HUES64 (cell line): ENCODE data around the gene SEMA5A.

ENCODE experiments used
- H3K27ac ChIP-seq: 2 replicates; pipeline ENCODE4 v1.7.0; 2013; ENCODE audit warnings: low read depth, low read length, inconsistent platforms
- H3K27me3 ChIP-seq: 2 replicates; pipeline ENCODE4 v1.6.1; 2013; ENCODE audit warnings: mild to moderate bottlenecking, low read length; ENCODE audit not compliant: insufficient read depth
- H3K36me3 ChIP-seq: 2 replicates; pipeline ENCODE4 v1.6.1; 2013; ENCODE audit warnings: mild to moderate bottlenecking, low read length; ENCODE audit not compliant: insufficient read depth
- H3K4me1 ChIP-seq: 2 replicates; pipeline ENCODE4 v1.6.1; 2013; ENCODE audit warnings: mild to moderate bottlenecking, low read length, moderate library complexity; ENCODE audit not compliant: insufficient read depth
- H3K4me3 ChIP-seq: 2 replicates; pipeline ENCODE4 v1.5.1; 2013; ENCODE audit warnings: mild to moderate bottlenecking, low read length, moderate library complexity
- H3K9ac ChIP-seq: 2 replicates; pipeline ENCODE4 v1.6.1; 2013; ENCODE audit warnings: mild to moderate bottlenecking, low read depth, low read length
- H3K9me3 ChIP-seq: 2 replicates; pipeline ENCODE4 v1.6.1; 2013; ENCODE audit warnings: low read depth, low read length; ENCODE audit not compliant: insufficient read depth
- WGBS: fragments of 150-250, 120-280 bp; methylation state at CpG from one replicate; pipeline ENCODE4 v1.1.7; 2013; ENCODE audit warnings: missing lambda C conversion rate; 5-methylcytosine and 5-hydroxymethylcytosine counted together

The SEMA5A gene

DNA sequence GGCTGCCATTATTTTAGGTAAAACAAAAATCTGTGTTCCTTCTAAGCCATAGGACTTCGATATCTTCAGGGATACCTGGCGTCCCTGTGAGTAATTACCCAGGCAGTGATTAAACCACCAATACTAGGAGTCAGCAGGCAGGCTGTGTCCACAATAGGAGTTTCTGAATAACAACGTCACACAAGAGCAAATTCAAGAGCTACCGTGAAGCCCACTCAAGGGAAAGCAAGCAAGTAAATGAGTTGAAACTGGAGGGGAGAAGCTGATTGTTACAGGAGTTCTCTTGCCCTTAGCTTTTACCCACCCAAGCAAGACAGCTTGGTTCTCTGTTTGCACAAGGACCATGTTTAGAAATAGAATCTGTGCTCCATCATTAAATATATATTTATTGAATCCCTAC, 50.8 kb downstream of the SEMA5A start:
- Histone ChIP-seq H3K27ac (no peak overlapping the region), H3K9me3 (no peaks in the 10 kb centered on the region), H3K36me3 (no peaks in the 10 kb centered on the region), H3K27me3 (no peaks in the 10 kb centered on the region), H3K4me1 (peaks cover 33% of the 10 kb centered on the region), H3K4me3 (no peak overlapping the region), H3K9ac (no peak overlapping the region)
- 85% methylated on average over 4 of the region's 4 CpGs for WGBS

DNA sequence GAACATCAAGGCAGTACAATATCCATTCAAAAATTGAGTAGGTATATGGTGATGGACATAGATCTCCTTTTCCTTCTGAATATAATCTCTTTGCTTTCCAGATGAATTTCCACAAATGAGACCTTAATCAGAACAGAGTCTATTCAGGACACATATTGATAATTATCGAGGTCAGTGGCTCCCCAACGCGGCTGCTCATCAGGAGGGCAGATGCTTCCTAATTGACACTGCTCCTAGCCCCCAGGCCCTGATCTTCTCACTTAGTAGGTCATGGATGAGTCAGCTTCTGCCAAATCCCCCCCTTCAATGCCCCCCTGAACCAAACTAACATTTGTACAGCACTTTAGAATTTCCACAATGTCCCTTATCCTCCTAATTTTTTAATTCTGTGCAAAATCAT, 51.6 kb downstream of the SEMA5A start:
- Histone ChIP-seq H3K9me3 (no peaks in the 10 kb centered on the region), H3K4me3 (no peak overlapping the region), H3K9ac (no peak overlapping the region), H3K27ac (no peak overlapping the region), H3K27me3 (no peaks in the 10 kb centered on the region), H3K4me1 (peaks cover 30% of the 10 kb centered on the region), H3K36me3 (no peaks in the 10 kb centered on the region)
- 89% methylated on average over 3 of the region's 3 CpGs for WGBS

- H3K36me3 ChIP-seq, result no peaks in the 10 kb centered on the region
- 0 out of 2 replicates have a peak, but pooled peaks cover 3% of the 10 kb centered on the region for H3K9me3 ChIP-seq
- peaks cover 16% of the 10 kb centered on the region; the same call in 1 of the 2 replicates for H3K4me1 ChIP-seq
- no peak overlapping the region for H3K4me3 ChIP-seq
- WGBS, result 96% methylated on average over 2 of the region's 2 CpGs
- H3K27me3 ChIP-seq, result no peaks in the 10 kb centered on the region
- H3K9ac ChIP-seq, result no peak overlapping the region
- no peak overlapping the region for H3K27ac ChIP-seq
These were observed 55.3 kb downstream of the SEMA5A start for GRCh38 chr5:9490494-9491097.

DNA sequence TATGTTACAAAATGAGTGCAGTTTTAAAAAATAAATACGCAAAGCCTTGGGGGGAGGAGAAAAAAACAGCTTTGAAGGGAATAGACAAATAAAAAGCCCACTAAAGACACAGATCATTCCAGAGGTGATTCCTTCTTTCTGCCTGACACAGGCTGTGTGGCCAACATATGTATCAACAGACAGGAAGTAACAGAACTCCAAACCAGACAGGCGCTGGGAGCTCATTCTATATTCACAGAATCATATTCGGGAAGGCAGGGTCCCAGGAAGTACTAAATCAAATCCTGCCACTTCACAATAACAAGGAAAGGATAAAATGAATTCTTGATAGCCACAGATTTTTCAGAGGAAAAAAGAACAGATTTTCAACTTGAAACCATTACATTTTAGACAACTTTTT, 62.1 kb downstream of the SEMA5A start:
- 96% methylated on average over 3 of the region's 3 CpGs for WGBS
- peaks cover 3% of the 10 kb centered on the region; the same call in 1 of the 2 replicates for H3K36me3 ChIP-seq
- H3K27me3 ChIP-seq, result no peaks in the 10 kb centered on the region
- peaks cover 18% of the 10 kb centered on the region for H3K4me1 ChIP-seq
- no peak overlapping the region for H3K9ac ChIP-seq
- H3K27ac ChIP-seq, result no peak overlapping the region
- 0 out of 2 replicates have a peak, but pooled peaks cover 3% of the 10 kb centered on the region for H3K9me3 ChIP-seq
- H3K4me3 ChIP-seq, result no peak overlapping the region

DNA sequence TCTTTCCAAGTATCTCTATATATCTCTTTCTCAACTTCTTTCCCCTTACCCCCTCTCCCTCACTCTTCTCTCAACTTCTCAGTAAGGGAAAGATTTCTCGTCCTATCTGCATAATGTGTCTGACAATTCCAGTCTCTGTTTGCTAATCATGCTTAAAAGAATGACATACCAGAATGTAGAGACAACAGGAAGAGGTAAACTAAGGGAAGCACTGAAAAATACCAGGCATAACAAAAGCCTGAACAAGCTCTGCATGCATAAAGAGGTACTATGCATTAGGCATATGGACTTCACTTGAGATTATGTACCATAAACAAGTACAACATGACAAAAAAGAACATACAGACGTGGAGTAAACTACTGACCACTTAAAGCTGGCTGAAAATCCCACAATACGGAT, 62.6 kb downstream of the SEMA5A start:
- Histone ChIP-seq H3K36me3 (peaks cover 3% of the 10 kb centered on the region; the same call in 1 of the 2 replicates), H3K27me3 (no peaks in the 10 kb centered on the region), H3K4me1 (peaks cover 18% of the 10 kb centered on the region), H3K9me3 (peaks cover 6% of the 10 kb centered on the region; the same call in 1 of the 2 replicates), H3K9ac (no peak overlapping the region), H3K4me3 (no peak overlapping the region), H3K27ac (no peak overlapping the region)
- 56% methylated on average over 3 of the region's 3 CpGs for WGBS

DNA sequence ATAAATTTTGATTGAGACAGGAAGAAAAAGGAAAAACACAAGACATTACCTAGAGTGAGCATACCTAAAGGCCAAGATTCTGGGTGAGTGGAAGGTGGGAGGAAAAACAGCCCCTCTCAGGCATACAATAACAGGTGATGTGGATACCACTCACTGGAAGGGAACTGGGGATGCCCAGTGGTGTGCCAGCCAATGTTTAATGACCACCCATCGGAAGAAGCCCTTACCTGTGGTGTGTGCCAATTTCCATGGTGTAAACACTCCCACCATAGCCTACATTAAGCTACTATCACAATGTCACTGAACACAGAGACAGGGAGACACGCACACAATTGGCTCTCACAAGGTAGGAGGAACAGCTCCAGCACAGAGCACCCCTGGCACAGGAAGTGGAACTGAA, 63.5 kb downstream of the SEMA5A start:
- WGBS, result 98% methylated on average over 2 of the region's 2 CpGs
- Histone ChIP-seq H3K4me3 (no peak overlapping the region), H3K9me3 (peaks cover 13% of the 10 kb centered on the region), H3K36me3 (peaks cover 3% of the 10 kb centered on the region; the same call in 1 of the 2 replicates), H3K27ac (no peak overlapping the region), H3K4me1 (peaks cover 18% of the 10 kb centered on the region), H3K27me3 (no peaks in the 10 kb centered on the region), H3K9ac (no peak overlapping the region)

GRCh38 chr5:9480499-9480898, 65.4 kb downstream of the SEMA5A start:
- H3K4me1 ChIP-seq, result peaks cover 18% of the 10 kb centered on the region
- H3K9me3 ChIP-seq, result peaks cover 10% of the 10 kb centered on the region
- no peaks in the 10 kb centered on the region for H3K27me3 ChIP-seq
- H3K27ac ChIP-seq, result no peak overlapping the region
- no peak overlapping the region for H3K9ac ChIP-seq
- peaks cover 3% of the 10 kb centered on the region; the same call in 1 of the 2 replicates for H3K36me3 ChIP-seq
- WGBS, result 87% methylated on average over 3 of the region's 3 CpGs
- H3K4me3 ChIP-seq, result no peak overlapping the region

- H3K36me3 ChIP-seq, result peaks cover 3% of the 10 kb centered on the region; the same call in 1 of the 2 replicates
- WGBS, result 94% methylated on average over 3 of the region's 3 CpGs
- H3K9ac ChIP-seq, result no peak overlapping the region
- H3K27me3 ChIP-seq, result no peaks in the 10 kb centered on the region
- peaks cover 10% of the 10 kb centered on the region for H3K9me3 ChIP-seq
- no peak overlapping the region for H3K27ac ChIP-seq
- peaks cover 18% of the 10 kb centered on the region for H3K4me1 ChIP-seq
- H3K4me3 ChIP-seq, result no peak overlapping the region
These were observed 65.9 kb downstream of the SEMA5A start for GRCh38 chr5:9479990-9480389.

- Histone ChIP-seq H3K4me3 (no peak overlapping the region), H3K4me1 (peaks cover 18% of the 10 kb centered on the region), H3K36me3 (no peaks in the 10 kb centered on the region), H3K27me3 (no peaks in the 10 kb centered on the region), H3K9ac (no peak overlapping the region), H3K9me3 (peaks cover 10% of the 10 kb centered on the region), H3K27ac (no peak overlapping the region)
- WGBS, result 93% methylated on average over 7 of the region's 7 CpGs
These were observed 66.5 kb downstream of the SEMA5A start for GRCh38 chr5:9479361-9479760.

GRCh38 chr5:9477537-9477936, 68.3 kb downstream of the SEMA5A start:
- Histone ChIP-seq H3K4me1 (0 out of 2 replicates have a peak, but pooled peaks cover under 1% of the 10 kb centered on the region), H3K36me3 (no peaks in the 10 kb centered on the region), H3K4me3 (no peak overlapping the region), H3K27ac (no peak overlapping the region), H3K9me3 (peaks cover 10% of the 10 kb centered on the region), H3K9ac (no peak overlapping the region), H3K27me3 (no peaks in the 10 kb centered on the region)
- WGBS, result 85% methylated on average over 2 of the region's 2 CpGs

DNA sequence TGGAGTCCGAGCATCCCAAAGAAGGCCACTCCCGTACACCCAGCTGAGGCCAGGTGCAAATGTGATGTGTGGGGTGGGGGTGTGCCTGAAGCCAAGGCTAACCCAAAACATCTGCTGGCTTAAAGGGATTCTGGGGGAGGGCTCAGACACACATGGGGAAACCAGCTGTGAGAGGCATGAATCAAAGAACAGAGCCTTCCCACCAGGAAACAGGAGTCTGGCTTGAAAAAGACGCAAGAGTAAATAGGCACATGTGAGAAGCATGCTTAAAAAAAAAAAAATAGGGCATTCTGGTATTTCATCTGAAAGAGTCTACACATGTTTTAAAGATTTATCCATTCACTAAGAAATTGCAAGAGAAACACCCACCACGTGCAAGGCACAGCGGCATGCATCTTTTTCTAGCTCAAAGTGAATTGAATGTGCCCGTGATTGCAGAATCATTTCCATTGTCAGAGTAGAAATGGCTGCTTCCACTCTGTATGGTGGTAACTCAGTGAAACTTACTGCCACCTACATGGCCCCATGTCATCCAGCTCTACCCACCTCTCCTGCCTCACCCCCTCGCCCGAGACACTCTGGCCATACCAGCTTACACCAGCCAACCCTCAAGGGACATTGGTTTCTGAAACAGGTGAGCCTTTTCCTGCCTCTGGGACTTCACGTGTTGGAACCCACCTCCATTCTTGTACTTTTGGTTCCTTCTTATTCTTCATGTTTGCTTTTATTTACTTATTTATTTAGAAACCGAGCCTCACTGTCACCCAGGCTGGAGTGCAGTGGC, 71.5 kb downstream of the SEMA5A start:
- Histone ChIP-seq H3K9me3 (peaks cover 10% of the 10 kb centered on the region), H3K9ac (no peak overlapping the region), H3K36me3 (no peaks in the 10 kb centered on the region), H3K27ac (no peak overlapping the region), H3K4me3 (no peak overlapping the region), H3K4me1 (no peaks in the 10 kb centered on the region), H3K27me3 (no peaks in the 10 kb centered on the region)
- WGBS, result 86% methylated on average over 10 of the region's 10 CpGs
